ENCODE data around the gene MLLT3. TPM values are rescaled to one million over a fixed set of nuclear protein-coding genes. Genes with fewer than 3 reads are reported as not detected.

The MLLT3 gene
- total RNA-seq, 1 experiment from 2014 or later = 24.2 TPM

DNA sequence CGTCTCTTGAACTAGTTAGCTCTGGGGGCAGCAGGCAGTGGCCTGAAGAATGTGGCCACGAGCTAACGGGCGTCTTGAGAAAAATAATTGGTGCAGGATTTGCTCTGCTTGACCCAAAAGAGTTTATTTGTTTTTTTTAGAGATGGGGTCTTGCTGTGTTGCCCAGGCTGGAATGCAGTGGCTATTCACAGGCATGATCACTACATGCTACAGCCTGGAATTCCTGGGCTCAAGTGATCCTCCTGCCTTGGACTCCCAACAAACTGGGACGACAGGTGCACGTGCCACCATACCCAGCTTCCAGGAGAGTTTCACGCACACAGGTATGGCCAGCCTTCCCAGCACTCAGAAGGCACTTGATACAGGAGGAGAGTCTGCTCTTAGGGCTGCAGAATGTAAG is 203.8 kb downstream of the MLLT3 start:
- CTCF ChIA-PET = no interaction called here
- DNase-seq (ENCODE audit: low spot score) = no peak
- H3K9me3 ChIP-seq (ENCODE audit: low read depth, low read length, poor library complexity, severe bottlenecking) = no peaks in the 10 kb centered on the region
- intact Hi-C loops (cut with micrococcal nuclease; ENCODE audit: unreplicated experiment) = no loop called here
- TF ChIP-seq, protein P1, sequence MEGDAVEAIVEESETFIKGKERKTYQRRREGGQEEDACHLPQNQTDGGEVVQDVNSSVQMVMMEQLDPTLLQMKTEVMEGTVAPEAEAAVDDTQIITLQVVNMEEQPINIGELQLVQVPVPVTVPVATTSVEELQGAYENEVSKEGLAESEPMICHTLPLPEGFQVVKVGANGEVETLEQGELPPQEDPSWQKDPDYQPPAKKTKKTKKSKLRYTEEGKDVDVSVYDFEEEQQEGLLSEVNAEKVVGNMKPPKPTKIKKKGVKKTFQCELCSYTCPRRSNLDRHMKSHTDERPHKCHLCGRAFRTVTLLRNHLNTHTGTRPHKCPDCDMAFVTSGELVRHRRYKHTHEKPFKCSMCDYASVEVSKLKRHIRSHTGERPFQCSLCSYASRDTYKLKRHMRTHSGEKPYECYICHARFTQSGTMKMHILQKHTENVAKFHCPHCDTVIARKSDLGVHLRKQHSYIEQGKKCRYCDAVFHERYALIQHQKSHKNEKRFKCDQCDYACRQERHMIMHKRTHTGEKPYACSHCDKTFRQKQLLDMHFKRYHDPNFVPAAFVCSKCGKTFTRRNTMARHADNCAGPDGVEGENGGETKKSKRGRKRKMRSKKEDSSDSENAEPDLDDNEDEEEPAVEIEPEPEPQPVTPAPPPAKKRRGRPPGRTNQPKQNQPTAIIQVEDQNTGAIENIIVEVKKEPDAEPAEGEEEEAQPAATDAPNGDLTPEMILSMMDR (conservative IDR thresholded peaks at IDR 0.05; ENCODE audit: low read depth, low read length) = no peak
- H3K27me3 ChIP-seq (replicated peaks; ENCODE audit: insufficient read depth, low read depth, low read length, poor library complexity) = no peaks in the 10 kb centered on the region
- H3K27ac ChIP-seq (ENCODE audit: low read depth, low read length, poor library complexity, severe bottlenecking) = no peak overlapping the region
- no TSS peak for BruUV-seq (replicated peaks)
- H3K36me3 ChIP-seq (ENCODE audit: insufficient read depth, low read length, poor library complexity, severe bottlenecking) = no peaks in the 10 kb centered on the region
- H3K4me3 ChIP-seq (ENCODE audit: low read depth, low read length, poor library complexity, severe bottlenecking) = no peak overlapping the region
- POLR2A ChIA-PET (ENCODE audit: low non-redundant PET) = no interaction called here
- peaks cover 7% of the 10 kb centered on the region for H3K4me1 ChIP-seq (ENCODE audit: insufficient read depth, low read length, poor library complexity, severe bottlenecking)

GRCh38 chr9:20417373-20418080 is 204.8 kb downstream of the MLLT3 start:
- CTCF ChIA-PET = no interaction called here
- Histone ChIP-seq H3K27me3 (replicated peaks; ENCODE audit: insufficient read depth, low read depth, low read length, poor library complexity) (no peaks in the 10 kb centered on the region), H3K36me3 (ENCODE audit: insufficient read depth, low read length, poor library complexity, severe bottlenecking) (no peaks in the 10 kb centered on the region), H3K27ac (ENCODE audit: low read depth, low read length, poor library complexity, severe bottlenecking) (no peak overlapping the region), H3K4me1 (ENCODE audit: insufficient read depth, low read length, poor library complexity, severe bottlenecking) (peaks cover 7% of the 10 kb centered on the region), H3K9me3 (ENCODE audit: low read depth, low read length, poor library complexity, severe bottlenecking) (no peaks in the 10 kb centered on the region), H3K4me3 (ENCODE audit: low read depth, low read length, poor library complexity, severe bottlenecking) (no peak overlapping the region)
- BruUV-seq (replicated peaks) = no TSS peak
- no peak for DNase-seq (ENCODE audit: low spot score)
- intact Hi-C loops (cut with micrococcal nuclease; ENCODE audit: unreplicated experiment) = no loop called here
- POLR2A ChIA-PET (ENCODE audit: low non-redundant PET) = no interaction called here
- TF ChIP-seq, protein P1 (conservative IDR thresholded peaks at IDR 0.05; ENCODE audit: low read depth, low read length) = no peak
- no peak for TF ChIP-seq EZH2 (IDR thresholded peaks at IDR 0.05; ENCODE audit: borderline replicate concordance, low read depth, low read length, poor library complexity, severe bottlenecking)

GRCh38 chr9:20414150-20414549 is 208.1 kb downstream of the MLLT3 start:
- H3K4me1 ChIP-seq (ENCODE audit: insufficient read depth, low read length, poor library complexity, severe bottlenecking) = no peaks in the 10 kb centered on the region
- no peak overlapping the region for H3K27ac ChIP-seq (ENCODE audit: low read depth, low read length, poor library complexity, severe bottlenecking)
- H3K27me3 ChIP-seq (replicated peaks; ENCODE audit: insufficient read depth, low read depth, low read length, poor library complexity) = no peaks in the 10 kb centered on the region
- H3K36me3 ChIP-seq (ENCODE audit: insufficient read depth, low read length, poor library complexity, severe bottlenecking) = no peaks in the 10 kb centered on the region
- no peak for DNase-seq (ENCODE audit: low spot score)
- H3K4me3 ChIP-seq (ENCODE audit: low read depth, low read length, poor library complexity, severe bottlenecking) = no peak overlapping the region
- TF ChIP-seq EZH2 (IDR thresholded peaks at IDR 0.05; ENCODE audit: borderline replicate concordance, low read depth, low read length, poor library complexity, severe bottlenecking) = no peak
- TF ChIP-seq, protein P1 (conservative IDR thresholded peaks at IDR 0.05; ENCODE audit: low read depth, low read length) = no peak
- POLR2A ChIA-PET (ENCODE audit: low non-redundant PET) = no interaction called here
- intact Hi-C loops (cut with micrococcal nuclease; ENCODE audit: unreplicated experiment) = no loop called here
- BruUV-seq (replicated peaks) = no TSS peak
- CTCF ChIA-PET = no interaction called here
- no peaks in the 10 kb centered on the region for H3K9me3 ChIP-seq (ENCODE audit: low read depth, low read length, poor library complexity, severe bottlenecking)
